OCI-LY3 (cell line): ENCODE measurements around the gene COL26A1.
"Not testable (repeated sequence)": the region's sequence is repeated elsewhere in the genome, so short reads cannot be mapped to it uniquely, and the experiment has no call there.

Experiments used
- CTCF ChIP-seq: fragments of 200-600, 300-600 bp; sonication (generic); IDR thresholded peaks from 2 replicates; pipeline ENCODE4 v1.5.1; 2014; ENCODE audit warnings: antibody characterized with exemption, low read length, low read depth
- EZH2phosphoT487 ChIP-seq: fragments of 200-600 bp; shearing (Covaris generic); IDR thresholded peaks from 2 replicates; pipeline ENCODE4 v1.6.1; 2018; ENCODE audit warnings: antibody characterized with exemption, mixed run types, low read depth

GRCh38 chr7:101561293-101561692 lies 198.6 kb downstream of the COL26A1 start:
- not testable (repeated sequence) for TF ChIP-seq CTCF, EZH2phosphoT487
